Left ventricle myocardium inferior (tissue), 1 donor: ENCODE results near the gene RNF145. TPM values are rescaled to one million over a fixed set of nuclear protein-coding genes. Genes with fewer than 3 reads are reported as not detected.
A peak's percentile ranks its signal among the peaks of the same experiment; 100 is the strongest.

Experiments used
- DNase-seq: peaks from one replicate; pipeline ENCODE4 v3.0.0-alpha.2; 2020
- H3K27ac ChIP-seq: fragments of 200-600 bp; replicated peaks from 2 replicates; pipeline ENCODE4 v1.8.0; 2021
- H3K27me3 ChIP-seq: fragments of 200-600 bp; 2 replicates; pipeline ENCODE4 v1.8.0; 2021; ENCODE audit warnings: low read depth
- H3K36me3 ChIP-seq: fragments of 200-600 bp; 2 replicates; pipeline ENCODE4 v1.8.0; 2021
- H3K4me1 ChIP-seq: fragments of 200-600 bp; 2 replicates; pipeline ENCODE4 v1.8.0; 2021
- H3K4me3 ChIP-seq: fragments of 200-600 bp; 2 replicates; pipeline ENCODE4 v1.8.0; 2021; ENCODE audit warnings: mild to moderate bottlenecking, moderate library complexity
- H3K9me3 ChIP-seq: fragments of 200-600 bp; replicated peaks from 2 replicates; pipeline ENCODE4 v1.8.0; 2021
- intact Hi-C: fragments of 100-400 bp; cut with micrococcal nuclease; formaldehyde crosslinking; loops from one replicate; pipeline ENCODE4 v1.11.0; 2022
- total RNA-seq: library from RNA; stranded (reverse); fragmentation: NEBNext Ultra II Directional; extraction: Animal tissue kit (Norgen Biotek cat#: 25700); gene quantifications from one replicate; pipeline ENCODE4 v1.2.1, GENCODE V29; 2021
- TF ChIP-seq, protein P1 (sequence below): fragments of 200-600 bp; IDR thresholded peaks from 2 replicates; pipeline ENCODE4 v1.8.0; 2021; ENCODE audit warnings: antibody characterized with exemption, mild to moderate bottlenecking, borderline replicate concordance
- donor health status: DM: no; HTN: yes; CAD: no; lungs with severe emphysema.

Gene RNF145
- total RNA-seq, 1 donor from 2014 or later = 18.0 TPM

- H3K27ac ChIP-seq = no peak overlapping the region
- DNase-seq = no peak
- TF ChIP-seq, protein P1, sequence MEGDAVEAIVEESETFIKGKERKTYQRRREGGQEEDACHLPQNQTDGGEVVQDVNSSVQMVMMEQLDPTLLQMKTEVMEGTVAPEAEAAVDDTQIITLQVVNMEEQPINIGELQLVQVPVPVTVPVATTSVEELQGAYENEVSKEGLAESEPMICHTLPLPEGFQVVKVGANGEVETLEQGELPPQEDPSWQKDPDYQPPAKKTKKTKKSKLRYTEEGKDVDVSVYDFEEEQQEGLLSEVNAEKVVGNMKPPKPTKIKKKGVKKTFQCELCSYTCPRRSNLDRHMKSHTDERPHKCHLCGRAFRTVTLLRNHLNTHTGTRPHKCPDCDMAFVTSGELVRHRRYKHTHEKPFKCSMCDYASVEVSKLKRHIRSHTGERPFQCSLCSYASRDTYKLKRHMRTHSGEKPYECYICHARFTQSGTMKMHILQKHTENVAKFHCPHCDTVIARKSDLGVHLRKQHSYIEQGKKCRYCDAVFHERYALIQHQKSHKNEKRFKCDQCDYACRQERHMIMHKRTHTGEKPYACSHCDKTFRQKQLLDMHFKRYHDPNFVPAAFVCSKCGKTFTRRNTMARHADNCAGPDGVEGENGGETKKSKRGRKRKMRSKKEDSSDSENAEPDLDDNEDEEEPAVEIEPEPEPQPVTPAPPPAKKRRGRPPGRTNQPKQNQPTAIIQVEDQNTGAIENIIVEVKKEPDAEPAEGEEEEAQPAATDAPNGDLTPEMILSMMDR = no peak
- H3K27me3 ChIP-seq = no peaks in the 10 kb centered on the region
- intact Hi-C loops = no loop called here
- peaks cover 30% of the 10 kb centered on the region for H3K36me3 ChIP-seq
- H3K9me3 ChIP-seq = no peaks in the 10 kb centered on the region
- H3K4me1 ChIP-seq = peaks cover 38% of the 10 kb centered on the region
- no peak overlapping the region for H3K4me3 ChIP-seq
Observed at GRCh38 chr5:159190170-159190569, 19.2 kb downstream of the RNF145 start.

DNA sequence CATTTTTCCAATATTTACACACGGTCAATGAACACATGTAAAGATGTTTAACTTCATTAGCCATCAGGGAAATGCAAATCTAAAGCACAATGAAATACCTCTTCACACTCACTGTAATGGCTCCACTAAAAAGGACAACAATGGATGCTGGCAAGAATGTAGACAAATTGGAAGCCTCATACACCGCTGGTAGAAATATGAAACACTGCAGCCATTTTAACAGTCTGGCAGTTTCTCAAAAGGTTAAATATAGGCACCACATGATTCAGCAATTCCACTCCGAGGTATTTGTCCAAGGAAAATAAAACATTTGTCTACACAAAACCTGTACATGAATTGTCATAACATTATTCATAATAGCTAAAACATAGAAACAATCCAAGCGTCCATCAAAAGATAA is 20.0 kb downstream of the RNF145 start:
- Histone ChIP-seq H3K4me3 (no peak overlapping the region), H3K27me3 (no peaks in the 10 kb centered on the region), H3K4me1 (peaks cover 38% of the 10 kb centered on the region), H3K9me3 (no peaks in the 10 kb centered on the region), H3K36me3 (peaks cover 25% of the 10 kb centered on the region), H3K27ac (no peak overlapping the region)
- intact Hi-C loops = no loop called here
- no peak for DNase-seq
- TF ChIP-seq, protein P1 = no peak

DNA sequence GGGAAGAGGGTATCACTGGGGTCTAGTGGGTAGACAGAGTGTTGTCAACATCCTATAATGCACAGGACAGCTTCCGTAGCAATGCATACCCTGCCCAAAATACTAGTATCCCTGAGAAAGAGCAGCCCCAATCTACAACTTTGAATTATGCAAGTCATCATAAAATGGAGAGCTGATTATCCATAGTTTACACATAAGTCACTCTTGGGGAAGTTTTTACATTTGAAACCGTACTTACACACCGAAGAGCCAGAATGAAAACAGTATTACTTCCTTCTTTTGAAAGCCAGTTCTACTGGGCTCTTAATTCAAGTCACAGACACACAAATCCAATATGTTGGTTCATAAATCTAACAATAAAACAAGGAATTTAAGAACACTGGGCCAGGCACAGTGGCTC is 21.6 kb downstream of the RNF145 start:
- H3K4me3 ChIP-seq = no peak overlapping the region
- intact Hi-C loops = no loop called here
- peaks cover 53% of the 10 kb centered on the region for H3K4me1 ChIP-seq
- H3K27me3 ChIP-seq = no peaks in the 10 kb centered on the region
- no peak overlapping the region for H3K27ac ChIP-seq
- no peaks in the 10 kb centered on the region for H3K9me3 ChIP-seq
- DNase-seq = no peak
- TF ChIP-seq, protein P1 = no peak
- H3K36me3 ChIP-seq = peaks cover 16% of the 10 kb centered on the region

DNA sequence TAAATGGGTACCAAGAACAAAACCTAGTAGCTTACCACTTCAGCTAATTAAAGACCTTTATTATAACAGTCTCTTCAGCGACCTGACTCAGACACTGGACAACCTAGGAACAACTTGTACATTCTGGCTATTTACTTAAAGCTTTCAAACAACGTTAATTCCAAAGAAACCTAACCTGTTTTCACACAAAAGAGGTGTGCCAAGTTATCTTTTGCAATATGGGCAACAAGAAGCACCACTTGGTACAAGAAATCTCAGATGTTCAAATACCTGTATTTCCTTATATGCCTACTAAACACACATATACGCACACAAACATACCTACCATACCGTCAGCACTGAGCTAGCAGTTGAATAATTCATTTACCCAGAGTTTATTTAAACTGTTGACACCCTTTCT is 23.0 kb downstream of the RNF145 start:
- peaks cover 65% of the 10 kb centered on the region for H3K4me1 ChIP-seq
- no peak for DNase-seq
- no peaks in the 10 kb centered on the region for H3K27me3 ChIP-seq
- intact Hi-C loops = no loop called here
- H3K27ac ChIP-seq = peak overlapping the region; percentile 25
- H3K4me3 ChIP-seq = no peak overlapping the region
- TF ChIP-seq, protein P1 = no peak
- H3K9me3 ChIP-seq = no peaks in the 10 kb centered on the region
- H3K36me3 ChIP-seq = peaks cover 10% of the 10 kb centered on the region

DNA sequence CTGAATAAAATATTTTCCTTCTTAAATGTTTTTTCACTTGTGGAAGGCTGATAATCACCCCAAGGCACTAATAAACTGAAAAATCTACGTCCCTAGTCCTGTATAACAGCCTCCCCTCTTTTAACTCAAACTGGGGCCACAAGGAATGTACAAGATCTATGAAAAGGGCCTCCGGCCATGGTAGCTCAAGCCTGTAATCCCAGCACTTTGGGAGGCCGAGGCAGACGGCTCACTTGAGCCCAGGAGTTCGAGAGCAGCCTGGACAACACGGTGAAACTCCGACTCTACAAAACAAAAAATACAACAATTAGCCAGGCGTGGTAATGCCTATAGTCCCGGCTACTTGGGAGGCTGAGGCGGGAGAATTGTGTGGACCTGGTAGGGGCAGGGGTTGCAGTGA is 23.6 kb downstream of the RNF145 start:
- intact Hi-C loops = no loop called here
- TF ChIP-seq, protein P1 = no peak
- Histone ChIP-seq H3K4me3 (no peak overlapping the region), H3K27me3 (no peaks in the 10 kb centered on the region), H3K4me1 (peaks cover 65% of the 10 kb centered on the region), H3K36me3 (peaks cover 10% of the 10 kb centered on the region), H3K27ac (peak overlapping the region; percentile 25), H3K9me3 (no peaks in the 10 kb centered on the region)
- no peak for DNase-seq
